Ishikawa (cell line): ENCODE results near the gene PSMD13.

ENCODE experiments used
- CEBPB ChIP-seq: IDR thresholded peaks from 2 replicates; pipeline ENCODE4 v1.6.1; 2012
- CREB1 ChIP-seq: IDR thresholded peaks from 2 replicates; pipeline ENCODE4 v1.6.1; 2012; ENCODE audit warnings: low read depth
- EGR1 ChIP-seq: IDR thresholded peaks from 2 replicates; pipeline ENCODE4 v1.6.1; 2012
- EP300 ChIP-seq: IDR thresholded peaks from 2 replicates; pipeline ENCODE4 v1.6.1; 2012; ENCODE audit warnings: borderline replicate concordance
- FOXM1 ChIP-seq: IDR thresholded peaks from 2 replicates; pipeline ENCODE4 v1.6.1; 2012; ENCODE audit warnings: low read depth, borderline replicate concordance
- NFIC ChIP-seq: IDR thresholded peaks from 2 replicates; pipeline ENCODE4 v1.6.1; 2012
- RAD21 ChIP-seq: IDR thresholded peaks from 2 replicates; pipeline ENCODE4 v1.6.1; 2012; ENCODE audit warnings: low read depth
- REST ChIP-seq: IDR thresholded peaks from 2 replicates; pipeline ENCODE4 v1.6.1; 2012; ENCODE audit warnings: low read depth, mild to moderate bottlenecking
- TAF1 ChIP-seq: IDR thresholded peaks from 2 replicates; pipeline ENCODE4 v1.6.1; 2012; ENCODE audit warnings: low read depth, mild to moderate bottlenecking
- TCF12 ChIP-seq: IDR thresholded peaks from 2 replicates; pipeline ENCODE4 v1.6.1; 2012; ENCODE audit warnings: low read depth
- TEAD4 ChIP-seq: IDR thresholded peaks from 2 replicates; pipeline ENCODE4 v1.6.1; 2012
- YY1 ChIP-seq: IDR thresholded peaks from 2 replicates; pipeline ENCODE4 v1.6.1; 2012; ENCODE audit warnings: low read depth
- ZBTB7A ChIP-seq: IDR thresholded peaks from 2 replicates; pipeline ENCODE4 v1.6.1; 2012; ENCODE audit warnings: low read depth
- TF ChIP-seq, protein P1 (sequence below): IDR thresholded peaks from 2 replicates; pipeline ENCODE4 v1.6.1; 2012
- TF ChIP-seq, protein P2 (sequence below): IDR thresholded peaks from 2 replicates; pipeline ENCODE4 v1.6.1; 2012

Gene PSMD13

DNA sequence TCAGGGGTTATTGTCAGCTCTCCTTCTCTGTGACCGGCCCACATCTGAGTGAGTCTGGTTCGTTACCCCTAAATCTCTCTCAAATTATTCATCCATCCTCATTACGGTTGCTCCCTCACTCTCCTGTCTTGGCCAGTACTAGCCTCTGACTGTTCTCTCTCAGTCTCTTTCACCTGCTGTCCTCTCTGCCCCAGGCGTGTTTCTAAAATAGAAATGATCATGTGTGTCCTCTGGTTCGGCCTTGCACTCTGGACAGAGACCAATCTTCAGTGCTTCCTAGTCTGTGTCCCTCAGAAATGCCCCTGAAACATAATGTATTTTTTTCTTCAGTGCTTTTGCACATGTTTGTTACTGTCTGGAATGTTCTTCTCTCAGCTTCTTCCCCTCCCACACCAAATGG, 4.9 kb downstream of the PSMD13 start:
- no peak for TF ChIP-seq TCF12
- no peak for TF ChIP-seq TAF1
- TF ChIP-seq, protein P1, sequence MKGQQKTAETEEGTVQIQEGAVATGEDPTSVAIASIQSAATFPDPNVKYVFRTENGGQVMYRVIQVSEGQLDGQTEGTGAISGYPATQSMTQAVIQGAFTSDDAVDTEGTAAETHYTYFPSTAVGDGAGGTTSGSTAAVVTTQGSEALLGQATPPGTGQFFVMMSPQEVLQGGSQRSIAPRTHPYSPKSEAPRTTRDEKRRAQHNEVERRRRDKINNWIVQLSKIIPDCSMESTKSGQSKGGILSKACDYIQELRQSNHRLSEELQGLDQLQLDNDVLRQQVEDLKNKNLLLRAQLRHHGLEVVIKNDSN: no peak
- no peak for TF ChIP-seq CEBPB
- no peak for TF ChIP-seq EP300
- no peak for TF ChIP-seq FOXM1
- TF ChIP-seq REST: no peak
- no peak for TF ChIP-seq TEAD4
- TF ChIP-seq ZBTB7A: no peak
- TF ChIP-seq RAD21: no peak
- no peak for TF ChIP-seq NFIC
- no peak for TF ChIP-seq YY1
- no peak for TF ChIP-seq EGR1
- no peak for TF ChIP-seq CREB1
- TF ChIP-seq, protein P2, sequence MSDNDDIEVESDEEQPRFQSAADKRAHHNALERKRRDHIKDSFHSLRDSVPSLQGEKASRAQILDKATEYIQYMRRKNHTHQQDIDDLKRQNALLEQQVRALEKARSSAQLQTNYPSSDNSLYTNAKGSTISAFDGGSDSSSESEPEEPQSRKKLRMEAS: no peak

DNA sequence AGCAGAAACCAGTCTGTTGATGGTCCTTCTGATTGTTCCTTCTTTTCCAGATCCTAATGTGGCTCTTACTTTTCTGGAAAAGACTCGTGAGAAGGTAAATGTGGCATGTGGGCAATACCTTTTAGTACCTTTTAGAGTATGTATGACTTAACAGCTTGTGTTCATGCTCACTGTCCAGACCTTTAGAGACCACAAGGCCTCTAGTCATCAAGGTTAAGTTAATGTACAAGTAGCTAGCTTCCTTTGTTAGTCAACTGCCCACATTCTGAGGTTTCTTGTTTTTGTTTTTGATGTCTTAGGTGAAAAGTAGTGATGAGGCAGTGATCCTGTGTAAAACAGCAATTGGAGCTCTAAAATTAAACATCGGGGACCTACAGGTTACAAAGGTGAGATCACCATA, 7.6 kb downstream of the PSMD13 start:
- TF ChIP-seq TAF1 (no peak), REST (no peak), NFIC (no peak), CEBPB (no peak), CREB1 (no peak), RAD21 (no peak), FOXM1 (no peak)
- TF ChIP-seq, protein P1: no peak

GRCh38 chr11:249062-249461, 12.3 kb downstream of the PSMD13 start:
- TF ChIP-seq, protein P1: no peak
- TF ChIP-seq, protein P2: no peak
- no peak for TF ChIP-seq EGR1
- TF ChIP-seq TCF12: no peak

DNA sequence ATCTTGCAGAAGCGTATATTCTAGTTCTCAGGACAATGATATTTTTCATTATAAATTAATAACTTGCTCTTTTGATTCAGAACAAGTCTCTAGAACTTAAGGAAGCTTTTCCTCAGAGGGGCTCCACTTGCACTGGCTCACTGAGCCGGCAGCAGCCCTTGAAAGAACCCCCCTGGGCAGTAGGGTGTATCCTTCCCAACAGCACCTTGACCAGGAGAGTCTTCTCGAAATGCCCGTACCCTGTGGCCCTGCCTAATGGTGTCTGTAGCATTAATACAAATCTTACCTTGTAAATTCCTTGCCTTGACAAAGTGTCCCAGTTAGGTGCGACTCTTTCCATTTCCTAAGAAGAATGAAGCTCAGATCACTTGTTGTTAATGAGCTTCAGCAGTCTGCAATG, 13.5 kb downstream of the PSMD13 start:
- TF ChIP-seq EP300 (no peak), ZBTB7A (no peak), NFIC (no peak), TAF1 (no peak), EGR1 (no peak), CREB1 (no peak), TEAD4 (no peak), FOXM1 (no peak), YY1 (no peak), REST (no peak)
- TF ChIP-seq, protein P1: no peak
